NCI-H69 (cell line): ENCODE results near the gene VAV2.
"Not testable (repeated sequence)": the region's sequence is repeated elsewhere in the genome, so short reads cannot be mapped to it uniquely, and the experiment has no call there.

Experiments
- DNase-seq: peaks from one replicate; lab custom pipeline; 2025; lab: John Stamatoyannopoulos, UW

The VAV2 gene

GRCh38 chr9:133935328-133936005 is 56.7 kb downstream of the VAV2 start:
- peak; percentile 33 for DNase-seq

- DNase-seq: peak; percentile 32
Measured at GRCh38 chr9:133934482-133935232, 57.5 kb downstream of the VAV2 start.

- no peak for DNase-seq
Measured at GRCh38 chr9:133933426-133934026, 58.6 kb downstream of the VAV2 start.

DNA sequence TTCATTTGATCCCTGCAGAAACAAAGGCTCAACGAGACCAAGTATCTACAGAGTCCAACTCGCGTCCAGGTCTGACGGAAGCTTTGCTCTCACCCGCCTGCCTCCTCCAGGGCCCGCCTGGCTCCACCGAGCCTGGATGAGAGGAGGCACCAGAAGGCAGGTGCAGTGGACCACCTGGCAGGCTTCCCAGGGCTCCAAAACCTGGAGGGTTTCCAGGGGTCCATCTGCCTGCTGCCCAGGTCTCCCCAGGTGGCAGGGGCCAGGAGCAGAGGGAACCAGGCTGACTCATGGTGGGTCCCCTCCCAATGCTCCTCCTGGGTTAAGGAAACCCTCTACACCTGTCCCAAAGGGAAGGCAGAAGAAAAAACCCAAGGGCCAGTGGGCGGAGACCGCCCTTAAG is 59.5 kb downstream of the VAV2 start:
- peak; percentile 58 for DNase-seq

- DNase-seq: no peak
Measured at GRCh38 chr9:133932181-133932580, 59.9 kb downstream of the VAV2 start.

DNA sequence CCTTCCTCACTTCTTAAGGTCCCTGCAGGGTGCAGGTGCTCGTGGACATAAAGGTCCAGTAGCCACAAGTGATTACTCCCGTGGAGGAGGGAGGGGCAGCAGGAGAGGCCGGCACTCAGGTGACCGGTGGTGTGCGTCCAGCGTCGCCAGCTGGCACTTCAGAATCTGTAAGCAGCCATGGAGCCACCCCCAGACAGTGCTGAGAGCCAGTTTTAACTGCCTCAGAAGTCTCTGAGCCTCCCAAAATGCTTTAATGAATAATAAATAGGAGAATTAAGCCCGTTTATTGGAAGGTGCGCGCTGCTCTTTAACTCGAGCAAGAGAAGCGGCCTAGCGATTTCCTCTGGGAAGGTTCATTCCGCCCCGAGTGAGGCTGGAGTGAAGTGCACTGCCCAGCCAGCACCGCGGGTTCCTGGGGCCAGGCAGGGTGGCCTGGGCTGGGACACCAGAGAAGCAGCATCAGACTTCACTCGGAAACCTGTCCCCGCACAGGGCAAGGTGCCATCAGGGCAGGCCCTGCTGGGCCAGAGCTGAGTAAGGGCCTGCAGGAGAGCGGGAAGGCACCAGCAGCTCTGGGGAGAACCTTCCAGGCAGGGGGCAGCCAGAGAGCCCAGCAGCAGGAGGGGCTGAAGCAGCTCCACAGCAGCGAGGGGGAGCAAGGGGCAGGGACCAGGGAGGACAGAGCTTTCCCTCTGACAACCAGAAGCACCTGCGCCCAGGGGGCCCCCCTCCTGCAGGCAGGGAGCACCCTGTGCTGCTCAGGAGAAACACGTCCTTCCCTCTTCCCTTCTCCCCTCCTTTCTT is 61.2 kb downstream of the VAV2 start:
- DNase-seq: no peak

DNA sequence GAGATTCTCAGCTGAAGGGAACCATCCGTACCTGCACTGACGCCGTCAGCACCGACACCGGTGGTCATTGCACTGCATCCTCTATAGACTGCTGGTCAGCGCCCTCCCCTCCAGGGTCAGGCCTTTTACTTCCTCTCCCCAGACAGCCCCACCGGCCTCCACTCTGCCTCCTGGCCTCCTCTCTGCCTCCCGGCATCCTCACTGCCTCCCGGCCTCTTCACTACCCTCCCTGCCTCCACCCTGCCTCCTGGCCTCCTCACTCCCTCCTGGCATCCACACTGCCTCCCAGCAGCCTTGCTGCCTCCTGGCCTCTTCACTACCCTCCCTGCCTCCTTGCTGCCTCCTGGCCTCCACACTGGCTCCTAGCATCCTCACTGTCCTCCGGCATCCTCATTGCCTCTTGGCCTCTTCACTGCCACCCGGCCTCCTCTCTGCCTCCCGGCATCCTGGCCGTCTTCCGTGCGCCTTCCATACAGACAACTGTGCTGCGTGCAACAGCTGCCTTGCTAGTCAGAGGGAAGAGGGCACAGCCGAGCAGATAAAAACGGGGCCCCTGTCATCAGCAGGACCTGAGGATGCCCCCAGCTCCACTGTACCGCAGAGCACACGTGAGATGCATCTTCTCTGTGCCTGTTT is 62.0 kb downstream of the VAV2 start:
- DNase-seq: no peak

DNA sequence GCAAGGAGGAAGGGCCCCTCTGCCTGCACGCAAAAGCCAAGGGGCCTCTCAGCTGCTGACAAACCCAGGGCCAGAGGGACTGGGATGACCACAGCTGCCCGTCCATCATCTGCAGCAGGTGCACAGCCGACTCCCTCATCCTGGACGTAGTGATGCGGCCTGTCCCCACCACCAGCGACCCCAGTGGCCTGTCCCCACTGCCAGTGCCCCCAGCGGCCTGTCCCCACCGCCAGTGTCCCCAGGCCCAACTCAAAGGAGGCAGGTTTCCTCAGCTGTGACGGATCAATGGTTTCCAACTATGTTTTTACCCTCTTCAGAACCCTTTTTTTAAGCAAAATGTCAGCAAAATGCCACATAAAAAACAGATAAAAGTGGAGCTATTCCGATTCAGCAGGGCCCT is 62.5 kb downstream of the VAV2 start:
- no peak for DNase-seq

- DNase-seq: no peak
Measured at GRCh38 chr9:133928248-133928764, 63.8 kb downstream of the VAV2 start.

- DNase-seq: no peak
Measured at GRCh38 chr9:133927041-133927440, 65.1 kb downstream of the VAV2 start.

- no peak for DNase-seq
Measured at GRCh38 chr9:133926165-133926856, 65.8 kb downstream of the VAV2 start.

- DNase-seq: no peak
Measured at GRCh38 chr9:133924453-133924852, 67.7 kb downstream of the VAV2 start.

DNA sequence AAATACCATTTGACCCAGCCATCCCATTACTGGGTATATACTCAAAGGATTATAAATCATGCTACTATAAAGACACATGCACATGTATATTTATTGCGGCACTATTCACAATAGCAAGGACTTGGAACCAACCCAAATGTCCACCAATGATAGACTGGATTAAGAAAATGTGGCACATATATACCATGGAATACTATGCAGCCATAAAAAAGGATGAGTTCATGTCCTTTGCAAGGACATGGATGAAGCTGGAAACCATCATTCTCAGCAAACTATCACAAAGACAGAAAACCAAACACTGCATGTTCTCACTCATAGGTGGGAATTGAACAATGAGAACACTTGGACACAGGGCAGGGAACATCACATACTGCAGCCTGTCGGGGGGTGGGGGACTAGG is 68.5 kb downstream of the VAV2 start:
- DNase-seq: not testable (repeated sequence)

- no peak for DNase-seq
Measured at GRCh38 chr9:133921866-133922265, 70.3 kb downstream of the VAV2 start.

DNA sequence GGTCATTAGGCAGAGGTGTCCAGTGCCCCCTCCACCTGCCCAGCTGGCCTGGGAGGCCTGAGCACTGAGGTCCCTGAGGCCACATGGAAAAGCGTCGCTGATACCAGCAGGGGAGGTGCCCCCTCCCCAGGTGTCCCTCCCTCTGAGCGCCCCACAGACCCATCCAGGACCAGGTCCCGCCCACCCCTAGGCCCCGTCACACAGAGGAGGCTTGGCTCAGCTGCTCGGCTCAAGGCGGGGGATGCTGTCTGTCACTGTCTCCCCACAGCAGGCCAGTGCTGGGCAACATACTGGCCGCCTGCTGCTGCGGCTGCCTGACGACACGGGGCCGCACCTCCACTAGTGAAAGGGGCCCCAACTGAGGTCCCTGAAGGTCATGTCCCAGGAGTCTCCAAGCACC is 71.7 kb downstream of the VAV2 start:
- DNase-seq: no peak

GRCh38 chr9:133919253-133920115 is 72.6 kb downstream of the VAV2 start:
- DNase-seq: no peak

DNA sequence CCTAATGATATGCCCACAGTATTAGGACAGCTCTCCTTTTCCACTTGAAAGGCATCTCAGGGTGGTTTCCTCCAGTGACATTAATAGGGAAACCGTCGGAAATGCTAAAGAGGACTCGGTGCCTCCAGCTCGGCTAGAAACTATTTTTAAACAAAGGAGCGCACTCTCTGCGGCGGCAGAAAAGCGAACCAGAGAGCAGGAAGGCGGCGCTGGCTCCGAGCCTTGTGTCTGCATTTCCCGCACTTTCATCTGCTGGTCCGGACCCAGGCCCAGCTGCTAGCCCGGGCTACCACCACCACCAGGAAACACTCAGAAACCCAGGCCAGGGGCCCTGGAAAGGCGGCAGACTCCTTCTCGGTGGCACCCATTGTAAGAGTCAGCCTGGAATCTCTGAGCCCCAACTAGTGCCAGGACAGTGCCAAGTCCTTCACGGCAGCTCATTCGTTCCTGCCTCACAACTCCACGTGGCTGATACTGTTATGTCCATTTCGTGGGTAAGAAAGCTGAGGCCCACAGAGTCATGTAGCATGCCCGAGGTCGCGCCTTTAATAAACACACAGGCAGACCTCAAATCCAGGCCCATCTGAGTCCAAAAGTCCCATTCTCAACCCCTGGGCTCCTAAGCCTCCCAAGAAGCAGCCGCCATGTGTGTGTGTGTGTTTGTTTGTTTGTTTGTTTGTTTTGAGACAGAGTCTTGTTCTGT is 73.9 kb downstream of the VAV2 start:
- no peak for DNase-seq

DNA sequence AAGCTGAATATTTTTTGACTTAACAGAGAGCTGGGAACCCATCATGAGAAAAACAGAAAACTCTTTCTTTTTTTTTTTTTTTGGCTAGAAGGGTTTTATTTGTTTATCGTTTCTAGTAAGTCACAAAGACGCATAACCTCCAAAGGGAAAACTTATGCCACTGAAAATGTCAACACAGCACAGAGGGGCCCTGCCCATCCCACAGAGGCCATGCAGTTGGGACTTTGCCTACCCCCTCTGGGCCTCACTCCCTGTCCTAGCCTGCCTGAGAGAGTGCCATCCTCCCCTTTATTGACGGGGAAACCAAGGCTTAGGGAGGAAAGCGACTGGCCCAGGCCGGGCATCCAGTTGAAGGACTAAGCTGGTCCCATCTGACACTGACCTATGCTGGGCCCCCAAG is 74.7 kb downstream of the VAV2 start:
- DNase-seq: no peak

DNA sequence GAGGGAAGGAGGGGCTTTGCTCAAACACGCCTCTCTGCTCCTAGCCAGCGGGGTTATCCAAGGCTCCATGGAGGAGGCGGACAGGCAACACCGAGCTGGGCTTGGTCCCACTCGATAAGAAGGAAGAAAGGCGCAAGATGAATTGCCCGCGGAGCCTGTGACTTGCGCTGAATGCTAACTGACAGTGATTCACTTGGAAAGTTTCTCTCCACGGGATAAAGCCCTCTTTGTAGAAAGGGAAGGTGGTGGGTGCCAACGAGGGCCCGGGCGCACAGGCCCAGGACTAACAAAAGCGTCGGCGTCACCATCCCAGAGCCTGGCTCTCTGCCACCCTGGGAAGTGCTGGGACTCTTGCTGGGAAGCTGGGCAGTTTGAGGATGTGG is 76.0 kb downstream of the VAV2 start:
- peak; percentile 13 for DNase-seq
